GM18526 (cell line): ENCODE results near the gene PHLDA2.

Experiments used
- POLR2A ChIP-seq: IDR thresholded peaks from 3 replicates; pipeline ENCODE4 v1.6.1; 2011; ENCODE audit not compliant: insufficient read length; ENCODE audit errors: extremely low read depth

The PHLDA2 gene

GRCh38 chr11:2898366-2899079 lies 30.7 kb downstream of the PHLDA2 start:
- no peak for TF ChIP-seq POLR2A

GRCh38 chr11:2897048-2897447 lies 32.2 kb downstream of the PHLDA2 start:
- no peak for TF ChIP-seq POLR2A

GRCh38 chr11:2896047-2896446 lies 33.2 kb downstream of the PHLDA2 start:
- no peak for TF ChIP-seq POLR2A

GRCh38 chr11:2893935-2894334 lies 35.3 kb downstream of the PHLDA2 start:
- TF ChIP-seq POLR2A: no peak

GRCh38 chr11:2892967-2893528 lies 36.2 kb downstream of the PHLDA2 start:
- no peak for TF ChIP-seq POLR2A

- TF ChIP-seq POLR2A: no peak
Observed at GRCh38 chr11:2892215-2892966, 36.8 kb downstream of the PHLDA2 start.

GRCh38 chr11:2891326-2892214 lies 37.6 kb downstream of the PHLDA2 start:
- no peak for TF ChIP-seq POLR2A

- TF ChIP-seq POLR2A: no peak
Observed at GRCh38 chr11:2890466-2891294, 38.5 kb downstream of the PHLDA2 start.

GRCh38 chr11:2889362-2890273 lies 39.6 kb downstream of the PHLDA2 start:
- no peak for TF ChIP-seq POLR2A

- no peak for TF ChIP-seq POLR2A
Observed at GRCh38 chr11:2888266-2888968, 40.8 kb downstream of the PHLDA2 start.

GRCh38 chr11:2887515-2888195 lies 41.6 kb downstream of the PHLDA2 start:
- no peak for TF ChIP-seq POLR2A

GRCh38 chr11:2886936-2887335 lies 42.3 kb downstream of the PHLDA2 start:
- TF ChIP-seq POLR2A: no peak
